HCT116 (cell line): Measurements from ENCODE around the gene BOC.

Experiments used
- EGR1 ChIP-seq: IDR thresholded peaks from 2 replicates; pipeline ENCODE4 v1.6.1; 2012; ENCODE audit warnings: low read depth
- POLR2A ChIP-seq: IDR thresholded peaks from 2 replicates; pipeline ENCODE4 v1.7.0; 2011; ENCODE audit warnings: borderline replicate concordance; ENCODE audit not compliant: insufficient read depth, insufficient read length; ENCODE audit errors: extremely low read depth

DNA sequence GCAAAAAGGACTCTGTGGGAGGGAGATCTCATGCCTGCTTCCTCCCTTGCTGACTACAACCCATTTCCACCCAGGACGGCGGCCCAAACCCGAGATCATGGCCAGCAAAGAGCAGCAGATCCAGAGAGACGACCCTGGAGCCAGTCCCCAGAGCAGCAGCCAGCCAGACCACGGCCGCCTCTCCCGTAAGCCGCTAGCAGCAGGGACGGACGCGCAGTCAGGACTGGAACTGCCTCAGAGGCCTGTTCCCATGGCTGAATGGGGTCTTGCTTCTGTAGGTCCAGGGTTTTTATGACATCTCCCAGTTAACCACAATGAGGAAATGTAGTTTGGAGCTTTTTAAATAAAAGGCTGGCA lies 67.2 kb downstream of the BOC start:
- TF ChIP-seq EGR1 (no peak), POLR2A (no peak)
